WERI-Rb-1 (cell line): Measurements from ENCODE around the gene PDE9A.
A peak's percentile ranks its signal among the peaks of the same experiment; 100 is the strongest.

Source experiments
- DNase-seq: peaks from one replicate; pipeline ENCODE4 v3.0.0-alpha.2; 2020
- H3K27ac ChIP-seq: fragments of 250-450 bp; sonication (Bioruptor Pico); 2 replicates; pipeline ENCODE4 v1.5.1; 2020; ENCODE audit warnings: mild to moderate bottlenecking, moderate library complexity
- H3K27me3 ChIP-seq: fragments of 250-450 bp; sonication (Bioruptor Pico); 2 replicates; pipeline ENCODE4 v1.5.1; 2021; ENCODE audit warnings: mild to moderate bottlenecking, low read depth, moderate library complexity; ENCODE audit not compliant: insufficient read depth, severe bottlenecking
- H3K36me3 ChIP-seq: fragments of 250-450 bp; sonication (Bioruptor Pico); 2 replicates; pipeline ENCODE4 v1.5.1; 2020; ENCODE audit warnings: mild to moderate bottlenecking, moderate library complexity
- H3K4me3 ChIP-seq: 2 replicates; pipeline ENCODE4 v1.5.1; 2011; ENCODE audit warnings: low read depth, mild to moderate bottlenecking, control low read depth, low read length
- H3K9me3 ChIP-seq: fragments of 250-450 bp; sonication (Bioruptor Pico); 2 replicates; pipeline ENCODE4 v1.5.1; 2021; ENCODE audit warnings: mild to moderate bottlenecking, moderate library complexity; ENCODE audit not compliant: severe bottlenecking
- CTCF ChIP-seq: IDR thresholded peaks from 2 replicates; pipeline ENCODE4 v1.5.1; 2011; ENCODE audit warnings: low read depth, mild to moderate bottlenecking, control low read depth, inconsistent platforms, low read length

PDE9A gene

DNA sequence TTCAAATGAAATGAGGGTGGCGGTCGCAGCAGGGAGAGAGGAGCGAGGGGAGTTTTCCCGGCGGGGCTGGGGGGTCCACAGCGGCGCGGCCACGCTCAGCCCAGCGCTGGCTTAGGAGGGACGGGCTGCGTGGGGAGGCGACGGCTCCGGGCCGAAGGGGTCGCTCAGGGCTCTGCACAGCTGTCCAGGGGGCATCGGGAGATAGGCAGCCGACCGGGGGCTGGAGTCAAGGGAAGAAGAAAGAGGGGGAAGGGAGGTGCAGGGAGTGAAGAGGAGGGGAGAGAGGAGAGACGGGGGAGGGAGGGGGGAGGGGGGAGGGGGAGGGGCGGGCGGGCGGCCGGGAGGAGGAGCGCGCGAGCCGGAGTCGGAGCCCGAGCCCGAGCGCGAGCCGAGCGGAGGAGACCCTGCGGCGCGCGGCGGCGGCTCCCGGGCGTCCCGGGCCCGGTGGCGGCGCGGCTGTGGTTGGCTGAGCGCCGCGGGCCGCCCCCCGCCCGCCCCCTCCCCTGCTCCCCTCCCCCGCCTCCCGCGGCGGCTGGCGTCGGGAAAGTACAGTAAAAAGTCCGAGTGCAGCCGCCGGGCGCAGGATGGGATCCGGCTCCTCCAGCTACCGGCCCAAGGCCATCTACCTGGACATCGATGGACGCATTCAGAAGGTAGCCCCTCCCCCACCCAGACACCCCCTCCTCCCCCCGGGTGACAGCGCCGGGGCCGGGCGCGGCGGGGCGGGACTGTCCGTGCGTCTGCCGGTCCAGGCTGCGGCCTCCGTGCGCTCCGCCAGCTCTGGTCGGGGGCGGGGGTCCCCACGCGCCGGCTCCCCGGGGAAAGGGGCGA is at the start of gene PDE9A:
PDE9A (plus strand) TSS at position 391 of the 831 bp plus-strand sequence; CDS start at position 585, 194 bp downstream.
- Histone ChIP-seq H3K36me3 (peaks cover 33% of the 10 kb centered on the region), H3K27me3 (no peaks in the 10 kb centered on the region), H3K27ac (peak within 1 kb of the TSS; percentile 100), H3K9me3 (no peaks in the 10 kb centered on the region), H3K4me3 (peak within 1 kb of the TSS; percentile 89)
- no peak for TF ChIP-seq CTCF
- peak; percentile 76 for DNase-seq

DNA sequence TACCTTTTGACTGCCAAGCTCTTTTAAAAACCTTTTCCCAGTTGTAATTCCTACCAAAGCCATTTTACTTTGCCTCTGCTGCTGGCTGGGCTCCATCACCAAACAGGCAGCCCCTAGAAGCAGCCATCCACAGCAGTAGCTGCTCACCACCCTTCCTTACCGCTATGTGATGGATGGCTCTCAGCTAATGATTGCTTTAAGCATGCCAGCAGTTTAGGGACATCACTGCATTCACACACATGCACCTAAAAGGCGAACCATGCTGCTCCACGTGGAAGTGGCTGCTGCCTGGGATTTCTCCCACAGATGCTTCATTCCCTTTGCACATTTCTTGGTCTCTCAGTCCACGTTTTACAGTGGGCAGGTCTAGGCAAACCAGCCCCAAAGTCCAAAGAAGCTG is 46.3 kb upstream of the PDE9A start:
- H3K9me3 ChIP-seq = peaks cover 15% of the 10 kb centered on the region
- no peak overlapping the region for H3K27ac ChIP-seq
- H3K36me3 ChIP-seq = no peaks in the 10 kb centered on the region
- no peak overlapping the region for H3K4me3 ChIP-seq
- H3K27me3 ChIP-seq = no peaks in the 10 kb centered on the region
- DNase-seq = peak; percentile 2
- no peak for TF ChIP-seq CTCF

DNA sequence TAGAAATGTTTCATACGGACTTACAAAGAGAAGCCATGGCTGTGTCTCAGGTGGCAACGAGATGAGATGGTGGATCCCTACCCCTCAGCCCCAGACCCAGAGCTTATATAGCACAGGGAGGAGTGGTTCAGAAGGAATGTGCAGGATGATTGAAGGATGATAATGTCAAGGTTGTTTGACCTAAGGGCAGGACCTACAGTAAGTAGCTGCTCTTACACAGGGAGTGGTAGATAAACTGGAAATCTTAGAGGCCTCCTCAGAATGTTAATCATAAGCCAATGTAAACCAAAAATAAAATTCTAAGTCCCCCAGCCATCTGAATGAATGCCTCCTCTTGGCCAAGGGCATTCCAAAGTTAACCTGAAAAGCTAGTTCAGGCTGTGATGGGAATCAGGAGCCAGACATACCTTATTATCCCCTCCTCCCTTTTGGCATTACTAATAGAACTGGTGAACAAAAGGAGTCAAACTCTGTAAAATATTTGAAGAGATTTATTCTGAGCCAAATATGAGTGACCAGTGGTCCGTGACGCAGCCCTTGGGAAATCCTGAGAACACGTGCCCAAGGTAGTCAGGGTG is 45.8 kb upstream of the PDE9A start:
- no peak for TF ChIP-seq CTCF
- no peak overlapping the region for H3K27ac ChIP-seq
- no peaks in the 10 kb centered on the region for H3K27me3 ChIP-seq
- H3K4me3 ChIP-seq = no peak overlapping the region
- no peak for DNase-seq
- peaks cover 17% of the 10 kb centered on the region for H3K9me3 ChIP-seq
- no peaks in the 10 kb centered on the region for H3K36me3 ChIP-seq

- H3K9me3 ChIP-seq = peaks cover 17% of the 10 kb centered on the region
- TF ChIP-seq CTCF = no peak
- no peak for DNase-seq
These were observed 45.0 kb upstream of the PDE9A start for GRCh38 chr21:42608446-42608845.

DNA sequence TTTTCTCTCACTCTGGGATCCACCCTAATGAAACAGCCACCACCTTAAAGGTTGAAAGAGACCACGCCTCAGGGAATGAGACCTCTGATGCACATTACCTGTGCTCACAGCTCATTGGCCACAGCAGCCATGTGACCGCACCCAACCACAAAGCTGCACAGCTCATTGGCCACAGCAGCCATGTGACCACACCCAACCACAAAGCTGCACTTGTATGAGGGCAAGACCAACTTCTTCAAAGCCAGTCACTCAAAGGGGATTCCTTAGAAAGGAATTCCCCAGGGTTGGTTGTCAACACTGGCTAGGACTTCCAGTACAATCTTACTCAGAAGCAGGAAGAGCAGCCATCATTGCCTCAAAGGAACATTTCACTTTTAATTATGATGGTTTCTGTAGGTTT is 43.6 kb upstream of the PDE9A start:
- no peak for TF ChIP-seq CTCF
- Histone ChIP-seq H3K36me3 (no peaks in the 10 kb centered on the region), H3K4me3 (no peak overlapping the region), H3K27me3 (no peaks in the 10 kb centered on the region), H3K9me3 (peaks cover 10% of the 10 kb centered on the region), H3K27ac (no peak overlapping the region)
- DNase-seq = peak; percentile 8

More at GRCh38 chr21:42608446-42608845, 45.0 kb upstream of the PDE9A start:
- Histone ChIP-seq H3K27me3 (no peaks in the 10 kb centered on the region), H3K27ac (no peak overlapping the region), H3K36me3 (no peaks in the 10 kb centered on the region), H3K4me3 (no peak overlapping the region)
